HEK293 (cell line): ENCODE measurements around the gene P3H4.

Experiments
- HOXC10 ChIP-seq: sonication (generic); formaldehyde crosslinking; IDR thresholded peaks from 2 replicates; pipeline ENCODE4 v1.8.1; 2023; ENCODE audit warnings: mild to moderate bottlenecking, missing genetic modification reagents
- KLF17 ChIP-seq: fragments of 450-650 bp; formaldehyde crosslinking; IDR thresholded peaks from 2 replicates; pipeline ENCODE4 v1.5.1; 2016; ENCODE audit warnings: missing biosample characterization, missing genetic modification characterization
- KLF7 ChIP-seq: fragments of 450-650 bp; formaldehyde crosslinking; IDR thresholded peaks from 2 replicates; pipeline ENCODE4 v1.5.1; 2016; ENCODE audit warnings: missing biosample characterization, missing genetic modification characterization, borderline replicate concordance
- PRDM10 ChIP-seq: fragments of 450-650 bp; formaldehyde crosslinking; IDR thresholded peaks from 2 replicates; pipeline ENCODE4 v1.5.1; 2016; ENCODE audit warnings: missing biosample characterization, missing genetic modification characterization
- SP2 ChIP-seq: fragments of 450-650 bp; formaldehyde crosslinking; IDR thresholded peaks from 2 replicates; pipeline ENCODE4 v1.5.1; 2016; ENCODE audit warnings: missing biosample characterization, missing genetic modification characterization
- TCF7L2 ChIP-seq: IDR thresholded peaks from 2 replicates; pipeline ENCODE4 v1.6.1; 2011; ENCODE audit warnings: low read depth, mild to moderate bottlenecking, inconsistent platforms, low read length, moderate library complexity, borderline replicate concordance
- ZBTB26 ChIP-seq: fragments of 450-650 bp; formaldehyde crosslinking; optimal IDR thresholded peaks from 2 replicates; pipeline ENCODE3; 2016; ENCODE audit warnings: missing biosample characterization, mild to moderate bottlenecking, missing genetic modification characterization
- ZFP41 ChIP-seq: fragments of 450-650 bp; formaldehyde crosslinking; IDR thresholded peaks from 2 replicates; pipeline ENCODE4 v1.5.1; 2016; ENCODE audit warnings: missing biosample characterization, missing genetic modification characterization, borderline replicate concordance
- ZNF138 ChIP-seq: fragments of 450-650 bp; formaldehyde crosslinking; IDR thresholded peaks from 2 replicates; pipeline ENCODE4 v1.5.1; 2016; ENCODE audit warnings: missing biosample characterization, missing genetic modification characterization, borderline replicate concordance
- ZNF146 ChIP-seq: fragments of 450-650 bp; formaldehyde crosslinking; IDR thresholded peaks from 2 replicates; pipeline ENCODE4 v1.5.1; 2016; ENCODE audit warnings: missing biosample characterization, missing genetic modification characterization
- ZNF174 ChIP-seq: fragments of 450-650 bp; formaldehyde crosslinking; IDR thresholded peaks from 2 replicates; pipeline ENCODE4 v1.5.0; 2017; ENCODE audit warnings: missing biosample characterization, mild to moderate bottlenecking, missing genetic modification characterization
- ZNF175 ChIP-seq: fragments of 450-650 bp; formaldehyde crosslinking; IDR thresholded peaks from 2 replicates; pipeline ENCODE4 v1.5.1; 2016; ENCODE audit warnings: missing biosample characterization, missing genetic modification characterization
- ZNF211 ChIP-seq: fragments of 450-650 bp; formaldehyde crosslinking; IDR thresholded peaks from 2 replicates; pipeline ENCODE4 v1.5.1; 2016; ENCODE audit warnings: low read depth, missing biosample characterization, missing genetic modification characterization
- ZNF280C ChIP-seq: fragments of 450-650 bp; formaldehyde crosslinking; IDR thresholded peaks from 2 replicates; pipeline ENCODE4 v1.5.1; 2016; ENCODE audit warnings: missing biosample characterization, missing genetic modification characterization
- ZNF302 ChIP-seq: fragments of 450-650 bp; formaldehyde crosslinking; IDR thresholded peaks from 2 replicates; pipeline ENCODE4 v1.5.1; 2016; ENCODE audit warnings: missing biosample characterization, missing genetic modification characterization, low read depth
- ZNF335 ChIP-seq: fragments of 450-650 bp; formaldehyde crosslinking; conservative IDR thresholded peaks from 2 replicates; pipeline ENCODE4 v1.5.1; 2016; ENCODE audit warnings: missing biosample characterization, missing genetic modification characterization
- ZNF366 ChIP-seq: fragments of 450-650 bp; formaldehyde crosslinking; conservative IDR thresholded peaks from 2 replicates; pipeline ENCODE4 v1.5.1; 2016; ENCODE audit warnings: missing biosample characterization, missing genetic modification characterization
- ZNF404 ChIP-seq: fragments of 450-650 bp; formaldehyde crosslinking; IDR thresholded peaks from 2 replicates; pipeline ENCODE4 v1.5.1; 2017; ENCODE audit warnings: missing biosample characterization, missing genetic modification characterization
- ZNF433 ChIP-seq: fragments of 450-650 bp; formaldehyde crosslinking; IDR thresholded peaks from 2 replicates; pipeline ENCODE4 v1.5.1; 2016; ENCODE audit warnings: missing biosample characterization, missing genetic modification characterization, low read depth
- ZNF518A ChIP-seq: fragments of 450-650 bp; formaldehyde crosslinking; conservative IDR thresholded peaks from 2 replicates; pipeline ENCODE4 v1.5.1; 2016; ENCODE audit warnings: low read depth, missing biosample characterization, missing genetic modification characterization
- ZNF626 ChIP-seq: fragments of 450-650 bp; sonication (Bioruptor Pico); formaldehyde crosslinking; IDR thresholded peaks from 2 replicates; pipeline ENCODE4 v1.5.1; 2018; ENCODE audit warnings: missing biosample characterization, missing genetic modification characterization, inconsistent platforms
- ZNF660 ChIP-seq: fragments of 450-650 bp; IDR thresholded peaks from 2 replicates; pipeline ENCODE4 v1.5.1; 2018; ENCODE audit warnings: missing biosample characterization, mild to moderate bottlenecking, missing genetic modification characterization
- ZNF664 ChIP-seq: fragments of 450-650 bp; formaldehyde crosslinking; IDR thresholded peaks from 2 replicates; pipeline ENCODE4 v1.5.1; 2016; ENCODE audit warnings: missing biosample characterization, missing genetic modification characterization
- ZNF707 ChIP-seq: fragments of 450-650 bp; formaldehyde crosslinking; IDR thresholded peaks from 2 replicates; pipeline ENCODE4 v1.5.1; 2016; ENCODE audit warnings: missing biosample characterization, missing genetic modification characterization
- ZNF76 ChIP-seq: fragments of 450-650 bp; formaldehyde crosslinking; IDR thresholded peaks from 2 replicates; pipeline ENCODE4; 2016; ENCODE audit warnings: low read depth, missing biosample characterization, missing genetic modification characterization, borderline replicate concordance
- ZNF785 ChIP-seq: fragments of 450-650 bp; formaldehyde crosslinking; IDR thresholded peaks from 2 replicates; pipeline ENCODE4 v1.5.1; 2016; ENCODE audit warnings: missing biosample characterization, missing genetic modification characterization
- ZXDB ChIP-seq: fragments of 450-650 bp; formaldehyde crosslinking; IDR thresholded peaks from 2 replicates; pipeline ENCODE4 v1.5.1; 2016; ENCODE audit warnings: missing biosample characterization, missing genetic modification characterization

Gene P3H4

GRCh38 chr17:41786227-41787020, 25.3 kb downstream of the P3H4 start, which contains the start of gene JUP (continued):
- TF ChIP-seq ZNF280C (tag by site-specific recombination) (no peak), SP2 (tag by site-specific recombination) (peak; percentile 99), ZNF404 (tag by site-specific recombination) (no peak), ZNF660 (tag by site-specific recombination) (0 out of 2 replicates have a peak, but pooled peaks have one; percentile 85), ZNF302 (tag by site-specific recombination) (no peak), ZNF626 (tag by site-specific recombination) (no peak), ZBTB26 (tag by site-specific recombination) (peak; percentile 91), TCF7L2 (no peak), ZNF707 (tag by site-specific recombination) (no peak), ZXDB (tag by site-specific recombination) (no peak), ZNF76 (tag by site-specific recombination) (no peak), ZNF335 (tag by site-specific recombination) (no peak), KLF7 (tag by site-specific recombination) (0 out of 2 replicates have a peak, but pooled peaks have one; percentile 10), ZFP41 (tag by site-specific recombination) (no peak), ZNF174 (tag by site-specific recombination) (no peak), HOXC10 (CRISPR knock-in tag) (no peak), ZNF211 (tag by site-specific recombination) (no peak), ZNF785 (tag by site-specific recombination) (0 out of 2 replicates have a peak, but pooled peaks have one; percentile 24), KLF17 (tag by site-specific recombination) (no peak; the same call in 1 of the 2 replicates), ZNF433 (tag by site-specific recombination) (no peak), ZNF138 (no peak), ZNF366 (no peak), ZNF175 (tag by site-specific recombination) (no peak), ZNF518A (tag by site-specific recombination) (no peak), ZNF146 (tag by site-specific recombination) (no peak), PRDM10 (no peak), ZNF664 (tag by site-specific recombination) (no peak)
